ENCODE results near the gene PDE4B.

DNA sequence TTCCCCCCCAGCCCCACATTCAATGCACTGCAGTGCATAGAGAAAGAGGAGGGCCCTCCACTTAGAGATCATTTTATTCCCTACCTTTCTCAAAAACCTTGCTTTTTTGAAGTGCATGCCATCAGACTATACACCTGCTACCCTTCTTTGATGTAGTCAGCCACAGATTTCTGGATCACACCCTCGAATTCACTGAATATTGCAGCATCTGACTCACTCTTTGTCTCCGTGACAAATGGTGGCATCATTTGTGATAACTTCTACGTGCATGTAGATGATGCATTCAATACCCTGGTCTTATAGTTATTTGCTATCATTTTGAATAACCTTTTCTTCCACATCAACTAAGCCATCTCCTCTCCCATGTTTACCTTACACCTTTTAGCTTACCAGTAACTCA lies 431.0 kb downstream of the PDE4B start:
- TF ChIP-seq, protein P1, sequence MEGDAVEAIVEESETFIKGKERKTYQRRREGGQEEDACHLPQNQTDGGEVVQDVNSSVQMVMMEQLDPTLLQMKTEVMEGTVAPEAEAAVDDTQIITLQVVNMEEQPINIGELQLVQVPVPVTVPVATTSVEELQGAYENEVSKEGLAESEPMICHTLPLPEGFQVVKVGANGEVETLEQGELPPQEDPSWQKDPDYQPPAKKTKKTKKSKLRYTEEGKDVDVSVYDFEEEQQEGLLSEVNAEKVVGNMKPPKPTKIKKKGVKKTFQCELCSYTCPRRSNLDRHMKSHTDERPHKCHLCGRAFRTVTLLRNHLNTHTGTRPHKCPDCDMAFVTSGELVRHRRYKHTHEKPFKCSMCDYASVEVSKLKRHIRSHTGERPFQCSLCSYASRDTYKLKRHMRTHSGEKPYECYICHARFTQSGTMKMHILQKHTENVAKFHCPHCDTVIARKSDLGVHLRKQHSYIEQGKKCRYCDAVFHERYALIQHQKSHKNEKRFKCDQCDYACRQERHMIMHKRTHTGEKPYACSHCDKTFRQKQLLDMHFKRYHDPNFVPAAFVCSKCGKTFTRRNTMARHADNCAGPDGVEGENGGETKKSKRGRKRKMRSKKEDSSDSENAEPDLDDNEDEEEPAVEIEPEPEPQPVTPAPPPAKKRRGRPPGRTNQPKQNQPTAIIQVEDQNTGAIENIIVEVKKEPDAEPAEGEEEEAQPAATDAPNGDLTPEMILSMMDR (conservative IDR thresholded peaks at IDR 0.05; ENCODE audit: low read length) = no peak
- no peak for TF ChIP-seq EZH2phosphoT487 (IDR thresholded peaks at IDR 0.05; ENCODE audit: borderline replicate concordance, low read depth, low read length)
